Caco-2 (cell line): Measurements from ENCODE around the gene ZNF407. TPM values are rescaled to one million over a fixed set of nuclear protein-coding genes. Genes with fewer than 3 reads are reported as not detected.

ENCODE experiments used
- BruUV-seq: library from RNA; stranded (reverse); fragments of 400-500 nt; replicated peaks from 2 replicates; lab custom pipeline; 2021; lab: Mats Ljungman, UMichigan
- CTCF ChIA-PET: fragments of 300-600 bp; sonication (Branson Sonifier 250); formaldehyde crosslinking; loops from one replicate; lab custom pipeline; 2022; ENCODE audit warnings: antibody characterized with exemption; lab: Charles Lee
- POLR2A ChIA-PET: fragments of 300-600 bp; sonication (Branson Sonifier 250); formaldehyde crosslinking; loops from one replicate; lab custom pipeline; 2022; ENCODE audit warnings: antibody characterized with exemption; lab: Charles Lee
- DNase-seq, 2 experiments: peaks; one replicate each; pipeline versions ENCODE4 v3.0.0 to v3.0.0-alpha.2; 2020 to 2022
- H3K27me3 ChIP-seq: replicated peaks from 2 replicates; pipeline ENCODE4 v1.6.0; 2011; ENCODE audit warnings: low read length; ENCODE audit not compliant: control insufficient read depth, insufficient read depth
- H3K36me3 ChIP-seq: 2 replicates; pipeline ENCODE4 v1.5.1; 2011; ENCODE audit warnings: low read length; ENCODE audit not compliant: control insufficient read depth, insufficient read depth
- H3K4me1 ChIP-seq: fragments of 250-450 bp; sonication (Bioruptor Pico); 2 replicates; pipeline ENCODE4 v1.5.1; 2020; ENCODE audit warnings: mild to moderate bottlenecking
- H3K4me3 ChIP-seq: 2 replicates; pipeline ENCODE4 v1.5.1; 2011; ENCODE audit warnings: low read depth, mild to moderate bottlenecking, control low read depth, low read length
- H3K9me3 ChIP-seq: fragments of 250-450 bp; sonication (Bioruptor Pico); 2 replicates; pipeline ENCODE4 v1.5.1; 2020; ENCODE audit warnings: mild to moderate bottlenecking, moderate library complexity
- H3K27ac Mint-ChIP-seq: one replicate; pipeline ENCODE4 v1.8.0; 2022; ENCODE audit warnings: mixed read lengths; ENCODE audit not compliant: unreplicated experiment
- H3K27me3 Mint-ChIP-seq: one replicate; pipeline ENCODE4 v1.8.0; 2022; ENCODE audit warnings: mixed read lengths; ENCODE audit not compliant: insufficient read depth, unreplicated experiment
- H3K36me3 Mint-ChIP-seq: one replicate; pipeline ENCODE4 v1.8.0; 2022; ENCODE audit warnings: mild to moderate bottlenecking, mixed read lengths; ENCODE audit not compliant: insufficient read depth, unreplicated experiment
- H3K4me1 Mint-ChIP-seq: one replicate; pipeline ENCODE4 v1.8.0; 2022; ENCODE audit warnings: low read depth, mixed read lengths; ENCODE audit not compliant: unreplicated experiment
- H3K4me3 Mint-ChIP-seq: one replicate; pipeline ENCODE4 v1.8.0; 2022; ENCODE audit warnings: mild to moderate bottlenecking, moderate library complexity, mixed read lengths; ENCODE audit not compliant: unreplicated experiment
- H3K9me3 Mint-ChIP-seq: one replicate; pipeline ENCODE4 v1.8.0; 2022; ENCODE audit warnings: mixed read lengths; ENCODE audit not compliant: unreplicated experiment
- intact Hi-C: fragments of 100-400 bp; cut with micrococcal nuclease; formaldehyde crosslinking; loops from one replicate; pipeline ENCODE4 v1.10.0; 2022; ENCODE audit not compliant: unreplicated experiment
- total RNA-seq: library from RNA; stranded (reverse); gene quantifications from 2 replicates; pipeline ENCODE4 v1.2.3, GENCODE V29; 2022
- TF ChIP-seq, protein P1 (sequence below), 2 experiments: fragments of 200-600 bp in 1 of 2; IDR thresholded peaks; 1 replicate in 1 of 2; 2 replicates in 1 of 2; pipeline versions ENCODE4 v1.5.1 to v1.8.0; 2011 to 2022; ENCODE audit warnings: antibody characterized with exemption in 1 of 2, control low read depth in 1 of 2, inconsistent platforms in 1 of 2, low read depth in 1 of 2, low read length in 1 of 2, mild to moderate bottlenecking in 1 of 2, moderate library complexity in 1 of 2; ENCODE audit not compliant: insufficient read depth in 1 of 2, severe bottlenecking in 1 of 2, unreplicated experiment in 1 of 2

Gene ZNF407
- total RNA-seq, 1 experiment from 2014 or later = 4.7 TPM

GRCh38 chr18:75089748-75090327 is 492.2 kb downstream of the ZNF407 start:
- H3K9me3 Mint-ChIP-seq = peaks cover 6% of the 10 kb centered on the region
- Histone ChIP-seq H3K27me3 (no peaks in the 10 kb centered on the region), H3K9me3 (no peaks in the 10 kb centered on the region), H3K36me3 (no peaks in the 10 kb centered on the region), H3K4me3 (no peak overlapping the region), H3K4me1 (no peaks in the 10 kb centered on the region)
- ChIA-PET CTCF (no interaction called here), POLR2A (no interaction called here)
- TF ChIP-seq, protein P1, sequence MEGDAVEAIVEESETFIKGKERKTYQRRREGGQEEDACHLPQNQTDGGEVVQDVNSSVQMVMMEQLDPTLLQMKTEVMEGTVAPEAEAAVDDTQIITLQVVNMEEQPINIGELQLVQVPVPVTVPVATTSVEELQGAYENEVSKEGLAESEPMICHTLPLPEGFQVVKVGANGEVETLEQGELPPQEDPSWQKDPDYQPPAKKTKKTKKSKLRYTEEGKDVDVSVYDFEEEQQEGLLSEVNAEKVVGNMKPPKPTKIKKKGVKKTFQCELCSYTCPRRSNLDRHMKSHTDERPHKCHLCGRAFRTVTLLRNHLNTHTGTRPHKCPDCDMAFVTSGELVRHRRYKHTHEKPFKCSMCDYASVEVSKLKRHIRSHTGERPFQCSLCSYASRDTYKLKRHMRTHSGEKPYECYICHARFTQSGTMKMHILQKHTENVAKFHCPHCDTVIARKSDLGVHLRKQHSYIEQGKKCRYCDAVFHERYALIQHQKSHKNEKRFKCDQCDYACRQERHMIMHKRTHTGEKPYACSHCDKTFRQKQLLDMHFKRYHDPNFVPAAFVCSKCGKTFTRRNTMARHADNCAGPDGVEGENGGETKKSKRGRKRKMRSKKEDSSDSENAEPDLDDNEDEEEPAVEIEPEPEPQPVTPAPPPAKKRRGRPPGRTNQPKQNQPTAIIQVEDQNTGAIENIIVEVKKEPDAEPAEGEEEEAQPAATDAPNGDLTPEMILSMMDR (IDR thresholded peaks at IDR 0.05; ENCODE audit: insufficient read depth in 1 of 2, low read depth in 1 of 2, low read length in 1 of 2, severe bottlenecking in 1 of 2, unreplicated experiment in 1 of 2) = no peak
- H3K27ac Mint-ChIP-seq = no peak overlapping the region
- no peak for DNase-seq
- H3K4me3 Mint-ChIP-seq = no peak overlapping the region
- H3K36me3 Mint-ChIP-seq = no peaks in the 10 kb centered on the region
- BruUV-seq = no TSS peak
- H3K4me1 Mint-ChIP-seq = no peaks in the 10 kb centered on the region
- H3K27me3 Mint-ChIP-seq = no peaks in the 10 kb centered on the region
- intact Hi-C loops = no loop called here

DNA sequence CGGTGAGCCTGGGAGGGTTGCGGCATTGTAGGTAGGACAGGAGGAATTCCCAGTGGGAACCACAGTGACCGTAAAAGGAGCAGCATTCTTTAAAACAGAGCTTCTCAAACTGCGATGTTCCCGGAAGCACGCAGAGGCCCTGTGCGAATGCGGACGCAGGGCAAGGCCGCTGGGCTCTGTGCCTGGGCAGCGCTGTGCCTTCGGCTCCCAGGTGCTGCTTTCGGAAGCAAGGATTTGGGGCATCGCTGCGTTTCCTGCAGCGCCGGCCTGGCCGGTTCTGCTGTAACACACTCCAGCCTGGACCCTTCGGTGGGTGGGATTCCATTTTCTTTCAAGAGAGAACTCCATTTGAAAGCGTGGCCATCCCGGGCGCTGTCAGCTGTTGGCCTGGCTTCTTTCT is 492.7 kb downstream of the ZNF407 start:
- intact Hi-C loops = no loop called here
- Histone ChIP-seq H3K4me3 (no peak overlapping the region), H3K9me3 (no peaks in the 10 kb centered on the region), H3K4me1 (no peaks in the 10 kb centered on the region), H3K36me3 (no peaks in the 10 kb centered on the region), H3K27me3 (no peaks in the 10 kb centered on the region)
- H3K36me3 Mint-ChIP-seq = no peaks in the 10 kb centered on the region
- H3K4me3 Mint-ChIP-seq = no peak overlapping the region
- H3K4me1 Mint-ChIP-seq = no peaks in the 10 kb centered on the region
- H3K27me3 Mint-ChIP-seq = no peaks in the 10 kb centered on the region
- no TSS peak for BruUV-seq
- no peak for DNase-seq
- TF ChIP-seq, protein P1 (IDR thresholded peaks at IDR 0.05; ENCODE audit: insufficient read depth in 1 of 2, low read depth in 1 of 2, low read length in 1 of 2, severe bottlenecking in 1 of 2, unreplicated experiment in 1 of 2) = no peak
- H3K27ac Mint-ChIP-seq = no peak overlapping the region
- CTCF ChIA-PET = no interaction called here
- POLR2A ChIA-PET = no interaction called here
- H3K9me3 Mint-ChIP-seq = peaks cover 6% of the 10 kb centered on the region

DNA sequence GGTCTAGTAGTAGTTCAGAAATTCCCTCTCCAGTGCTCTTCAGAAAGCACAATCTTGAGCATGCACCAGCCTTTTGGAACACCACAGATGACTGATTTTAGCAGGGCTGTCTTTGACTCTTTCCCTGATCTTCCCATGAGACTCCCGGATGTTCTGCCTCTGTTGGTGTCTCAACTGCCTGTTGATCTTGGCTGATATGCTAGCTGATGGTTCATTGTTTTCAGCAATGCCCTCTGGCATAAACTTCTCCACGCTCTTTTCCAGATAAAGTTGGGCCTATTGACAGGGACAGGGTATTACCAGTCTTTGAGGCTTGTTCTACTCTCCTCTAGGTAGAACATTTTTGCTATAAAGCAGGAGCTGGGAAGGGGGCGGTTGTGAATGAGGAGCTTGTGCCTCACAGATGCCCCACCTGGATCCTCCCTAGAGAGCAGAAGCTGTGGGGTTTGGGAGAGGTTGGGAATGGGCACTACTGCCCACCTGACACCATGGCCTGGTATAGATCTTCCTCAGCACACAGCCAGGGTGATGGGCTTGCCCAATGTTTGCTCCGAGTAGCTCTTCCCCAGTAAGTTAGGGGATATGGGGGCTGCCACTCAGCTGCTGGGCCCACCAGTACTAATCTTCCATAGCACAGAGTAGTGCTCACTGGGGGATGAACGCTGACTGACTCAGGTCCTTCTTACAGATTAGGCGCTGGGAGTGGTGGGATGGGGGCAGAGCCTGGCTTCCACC is 500.0 kb downstream of the ZNF407 start:
- ChIA-PET CTCF (no interaction called here), POLR2A (no interaction called here)
- H3K36me3 ChIP-seq = no peaks in the 10 kb centered on the region
- intact Hi-C loops = no loop called here
- H3K4me1 ChIP-seq = no peaks in the 10 kb centered on the region
- no peaks in the 10 kb centered on the region for H3K4me1 Mint-ChIP-seq
- H3K36me3 Mint-ChIP-seq = no peaks in the 10 kb centered on the region
- H3K4me3 ChIP-seq = no peak overlapping the region
- H3K9me3 ChIP-seq = no peaks in the 10 kb centered on the region
- no peak overlapping the region for H3K4me3 Mint-ChIP-seq
- H3K9me3 Mint-ChIP-seq = peaks cover 20% of the 10 kb centered on the region
- no TSS peak for BruUV-seq
- no peak overlapping the region for H3K27ac Mint-ChIP-seq
- H3K27me3 Mint-ChIP-seq = peaks cover 2% of the 10 kb centered on the region
- TF ChIP-seq, protein P1 (IDR thresholded peaks at IDR 0.05; ENCODE audit: insufficient read depth in 1 of 2, low read depth in 1 of 2, low read length in 1 of 2, severe bottlenecking in 1 of 2, unreplicated experiment in 1 of 2) = no peak
- H3K27me3 ChIP-seq = no peaks in the 10 kb centered on the region
- DNase-seq = no peak
